Hepatocyte (in vitro differentiated cells): ENCODE data around the gene PRMT1. TPM values are rescaled to one million over a fixed set of nuclear protein-coding genes. Genes with fewer than 3 reads are reported as not detected.
A peak's percentile ranks its signal among the peaks of the same experiment; 100 is the strongest.

Experiments
- DNase-seq: peaks from one replicate; pipeline ENCODE4 v3.0.0-alpha.2; 2016; ENCODE audit warnings: low spot score
- H2AFZ ChIP-seq: fragments of 200-600 bp; sonication (generic); 2 replicates; pipeline ENCODE4 v1.6.0; 2016; ENCODE audit warnings: antibody characterized with exemption, mild to moderate bottlenecking
- H3K27ac ChIP-seq: fragments of 200-600 bp; sonication (generic); 2 replicates; pipeline ENCODE4 v1.5.1; 2016; ENCODE audit warnings: mild to moderate bottlenecking
- H3K27me3 ChIP-seq: fragments of 200-600 bp; sonication (generic); 2 replicates; pipeline ENCODE4 v1.6.1; 2016
- H3K36me3 ChIP-seq: fragments of 200-600 bp; sonication (generic); replicated peaks from 2 replicates; pipeline ENCODE4 v1.5.1; 2016; ENCODE audit warnings: low read depth; ENCODE audit not compliant: insufficient read depth
- H3K4me1 ChIP-seq: fragments of 200-600 bp; sonication (generic); 2 replicates; pipeline ENCODE4 v1.5.1; 2016; ENCODE audit warnings: mild to moderate bottlenecking, moderate library complexity; ENCODE audit not compliant: insufficient read depth
- H3K4me2 ChIP-seq: fragments of 200-600 bp; sonication (generic); 2 replicates; pipeline ENCODE4 v1.6.0; 2016
- H3K4me3 ChIP-seq: fragments of 200-600 bp; sonication (generic); 2 replicates; pipeline ENCODE4 v1.5.1; 2016; ENCODE audit warnings: mild to moderate bottlenecking
- H3K79me2 ChIP-seq: fragments of 200-600 bp; sonication (generic); 2 replicates; pipeline ENCODE4 v1.6.0; 2017; ENCODE audit warnings: mild to moderate bottlenecking
- H3K9me2 ChIP-seq: fragments of 200-600 bp; sonication (generic); replicated peaks from 2 replicates; pipeline ENCODE4 v1.6.0; 2017; ENCODE audit warnings: mild to moderate bottlenecking; ENCODE audit not compliant: insufficient read depth
- H3K9me3 ChIP-seq: fragments of 200-600 bp; sonication (generic); 2 replicates; pipeline ENCODE4 v1.5.1; 2016; ENCODE audit warnings: low read depth, mild to moderate bottlenecking
- H4K20me1 ChIP-seq: fragments of 200-600 bp; sonication (generic); 2 replicates; pipeline ENCODE4 v1.6.0; 2016; ENCODE audit warnings: mild to moderate bottlenecking; ENCODE audit not compliant: insufficient read depth, poor library complexity, severe bottlenecking
- EZH2 ChIP-seq: fragments of 200-600 bp; sonication (generic); IDR thresholded peaks from 2 replicates; pipeline ENCODE4 v1.6.1; 2016; ENCODE audit warnings: antibody characterized with exemption, mild to moderate bottlenecking, borderline replicate concordance
- EZH2phosphoT487 ChIP-seq: fragments of 200-600 bp; sonication (generic); IDR thresholded peaks from one replicate; pipeline ENCODE4 v1.6.1; 2018; ENCODE audit warnings: antibody characterized with exemption, mild to moderate bottlenecking, low read depth, moderate library complexity; ENCODE audit not compliant: unreplicated experiment, severe bottlenecking
- WGBS: methylation state at CpG from one replicate; pipeline ENCODE4 v1.1.6; 2016; ENCODE audit warnings: low lambda C conversion rate; ENCODE audit errors: missing lambda C conversion rate; 5-methylcytosine and 5-hydroxymethylcytosine counted together
- polyA plus RNA-seq: library from polyadenylated mRNA; unstranded; fragments of >200 nt; fragmentation: Nextera tagmentation; extraction: Ambion mirVana; gene quantifications from 2 replicates; pipeline ENCODE4 v1.2.1, GENCODE V29; 2016
- total RNA-seq: library from RNA; depleted of rRNA; stranded (reverse); fragments of >200 nt; gene quantifications from 2 replicates; pipeline ENCODE4 v1.2.3, GENCODE V29; 2014
- TF ChIP-seq, protein P1 (sequence below): fragments of 200-600 bp; sonication (generic); IDR thresholded peaks from 2 replicates; pipeline ENCODE4 v1.5.1; 2016; ENCODE audit warnings: antibody characterized with exemption, mild to moderate bottlenecking; ENCODE audit not compliant: poor library complexity

Gene PRMT1
- total and polyA plus RNA-seq, 2 experiments from 2014 or later: 180 to 189 TPM

DNA sequence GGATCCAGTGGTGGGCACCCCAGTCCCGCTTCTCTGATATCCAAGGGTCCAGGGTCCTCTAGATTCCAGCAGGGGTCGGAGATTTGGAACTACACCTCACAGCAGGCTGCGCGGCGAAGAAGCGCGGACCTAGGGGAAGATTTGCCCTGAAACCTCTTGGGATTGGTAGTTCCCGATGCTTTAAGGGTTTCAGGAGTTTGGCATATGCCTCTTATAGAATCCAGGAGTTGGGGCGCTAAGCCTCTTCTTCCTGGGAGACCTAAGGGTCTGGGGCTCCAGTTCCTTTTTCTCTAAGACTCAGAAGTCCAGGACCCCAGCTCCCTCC, 11.0 kb upstream of the PRMT1 start:
- TF ChIP-seq EZH2 (no peak), EZH2phosphoT487 (no peak)
- TF ChIP-seq, protein P1, sequence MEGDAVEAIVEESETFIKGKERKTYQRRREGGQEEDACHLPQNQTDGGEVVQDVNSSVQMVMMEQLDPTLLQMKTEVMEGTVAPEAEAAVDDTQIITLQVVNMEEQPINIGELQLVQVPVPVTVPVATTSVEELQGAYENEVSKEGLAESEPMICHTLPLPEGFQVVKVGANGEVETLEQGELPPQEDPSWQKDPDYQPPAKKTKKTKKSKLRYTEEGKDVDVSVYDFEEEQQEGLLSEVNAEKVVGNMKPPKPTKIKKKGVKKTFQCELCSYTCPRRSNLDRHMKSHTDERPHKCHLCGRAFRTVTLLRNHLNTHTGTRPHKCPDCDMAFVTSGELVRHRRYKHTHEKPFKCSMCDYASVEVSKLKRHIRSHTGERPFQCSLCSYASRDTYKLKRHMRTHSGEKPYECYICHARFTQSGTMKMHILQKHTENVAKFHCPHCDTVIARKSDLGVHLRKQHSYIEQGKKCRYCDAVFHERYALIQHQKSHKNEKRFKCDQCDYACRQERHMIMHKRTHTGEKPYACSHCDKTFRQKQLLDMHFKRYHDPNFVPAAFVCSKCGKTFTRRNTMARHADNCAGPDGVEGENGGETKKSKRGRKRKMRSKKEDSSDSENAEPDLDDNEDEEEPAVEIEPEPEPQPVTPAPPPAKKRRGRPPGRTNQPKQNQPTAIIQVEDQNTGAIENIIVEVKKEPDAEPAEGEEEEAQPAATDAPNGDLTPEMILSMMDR: peak; percentile 8
- Histone ChIP-seq H3K4me1 (peaks cover 12% of the 10 kb centered on the region), H4K20me1 (no peaks in the 10 kb centered on the region), H3K27ac (peak overlapping the region; percentile 62), H2AFZ (peak overlapping the region; percentile 20), H3K9me3 (no peaks in the 10 kb centered on the region), H3K9me2 (no peaks in the 10 kb centered on the region), H3K4me2 (peak overlapping the region; percentile 90), H3K36me3 (no peaks in the 10 kb centered on the region), H3K79me2 (peaks cover 37% of the 10 kb centered on the region), H3K4me3 (peak overlapping the region; percentile 38), H3K27me3 (no peaks in the 10 kb centered on the region)
- no peak for DNase-seq
- WGBS: 0% methylated on average over 8 of the region's 9 CpGs

DNA sequence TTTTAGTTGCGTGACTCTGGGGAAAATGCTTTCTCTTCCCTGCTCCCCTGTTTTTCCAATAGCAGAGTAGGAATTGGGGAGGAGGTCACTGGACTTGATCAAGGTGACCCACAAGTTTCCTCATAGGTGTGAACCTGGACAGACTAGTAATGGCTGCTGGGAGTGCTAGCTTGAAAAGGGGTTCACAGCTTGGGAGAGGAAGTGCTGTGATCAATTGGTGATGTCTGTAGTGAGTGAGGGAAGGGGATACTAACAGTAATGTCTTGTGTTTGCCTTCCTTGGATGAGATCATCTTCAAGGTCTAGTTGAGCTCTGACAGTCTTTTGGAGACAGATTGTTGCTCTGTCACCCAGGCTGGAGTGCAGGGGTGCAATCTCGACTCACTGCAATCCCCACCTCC, 9.6 kb upstream of the PRMT1 start:
- H3K4me2 ChIP-seq: peak overlapping the region; percentile 90
- no peak for TF ChIP-seq EZH2phosphoT487
- TF ChIP-seq, protein P1: no peak
- TF ChIP-seq EZH2: no peak

DNA sequence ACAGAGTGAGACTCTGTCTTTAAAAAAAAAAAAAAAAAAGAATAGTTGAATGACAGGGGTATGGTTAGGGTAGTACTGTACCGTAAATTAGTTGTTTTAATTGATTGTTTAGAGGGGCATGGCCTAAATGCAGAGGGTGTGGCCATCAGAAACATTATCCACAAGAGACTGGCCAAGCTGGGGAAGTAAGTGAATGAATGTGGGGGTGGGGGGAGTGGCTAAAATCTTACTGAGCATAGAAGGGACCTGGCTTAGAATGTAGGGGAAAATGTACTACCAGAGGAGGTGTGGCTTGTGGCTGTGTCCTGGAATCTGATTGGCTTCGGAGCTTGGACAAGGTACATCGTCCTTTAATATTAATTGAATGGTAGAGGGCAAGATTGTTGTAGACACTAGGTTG, 7.6 kb upstream of the PRMT1 start:
- WGBS: 94% methylated on average over 3 of the region's 3 CpGs
- H3K27me3 ChIP-seq: no peaks in the 10 kb centered on the region
- H3K9me2 ChIP-seq: no peaks in the 10 kb centered on the region
- no peak overlapping the region for H3K4me3 ChIP-seq
- no peak overlapping the region for H3K4me2 ChIP-seq
- H4K20me1 ChIP-seq: no peaks in the 10 kb centered on the region
- H3K9me3 ChIP-seq: no peaks in the 10 kb centered on the region
- H3K79me2 ChIP-seq: peaks cover 25% of the 10 kb centered on the region
- H3K4me1 ChIP-seq: peaks cover 11% of the 10 kb centered on the region
- H3K36me3 ChIP-seq: no peaks in the 10 kb centered on the region
- TF ChIP-seq EZH2phosphoT487: no peak
- TF ChIP-seq EZH2: no peak
- TF ChIP-seq, protein P1: no peak
- no peak overlapping the region for H2AFZ ChIP-seq
- H3K27ac ChIP-seq: no peak overlapping the region
- DNase-seq: no peak

More for the DNA sequence above, 9.6 kb upstream of the PRMT1 start:
- no peaks in the 10 kb centered on the region for H3K27me3 ChIP-seq
- 95% methylated on average over 2 of the region's 2 CpGs for WGBS
- peaks cover 37% of the 10 kb centered on the region for H3K79me2 ChIP-seq
- H3K4me3 ChIP-seq: no peak overlapping the region
- H3K27ac ChIP-seq: no peak overlapping the region
- H3K9me3 ChIP-seq: no peaks in the 10 kb centered on the region
- H2AFZ ChIP-seq: no peak overlapping the region
- H3K9me2 ChIP-seq: no peaks in the 10 kb centered on the region
- no peak for DNase-seq
- no peaks in the 10 kb centered on the region for H3K36me3 ChIP-seq
- H4K20me1 ChIP-seq: no peaks in the 10 kb centered on the region
- H3K4me1 ChIP-seq: peaks cover 19% of the 10 kb centered on the region
